HG03108 (cell line): Measurements from ENCODE around the gene DEFB124.
"Not testable (repeated sequence)": the region's sequence is repeated elsewhere in the genome, so short reads cannot be mapped to it uniquely, and the experiment has no call there.

Source experiments
- ATAC-seq: cut with Tn5 transposase; IDR thresholded peaks from one replicate; pipeline ENCODE4 v1.9.1; 2021; ENCODE audit warnings: moderate library complexity; ENCODE audit not compliant: unreplicated experiment

DEFB124 gene

DNA sequence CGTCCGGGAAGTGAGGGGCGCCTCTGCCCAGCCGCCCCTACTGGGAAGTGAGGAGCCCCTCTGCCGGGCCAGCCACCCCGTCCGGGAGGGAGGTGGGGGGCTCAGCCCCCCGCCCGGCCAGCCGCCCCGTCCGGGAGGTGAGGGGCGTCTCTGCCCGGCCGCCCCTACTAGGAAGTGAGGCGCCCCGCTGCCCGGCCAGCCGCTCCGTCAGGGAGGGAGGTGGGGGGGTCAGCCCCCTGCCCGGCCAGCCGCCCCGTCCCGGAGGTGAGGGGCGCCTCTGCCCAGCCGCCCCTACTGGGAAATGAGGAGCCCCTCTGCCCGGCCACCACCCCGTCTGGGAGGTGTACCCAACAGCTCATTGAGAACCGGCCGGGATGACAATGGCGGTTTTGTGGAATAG, 47.4 kb downstream of the DEFB124 start:
- not testable (repeated sequence) for ATAC-seq

DNA sequence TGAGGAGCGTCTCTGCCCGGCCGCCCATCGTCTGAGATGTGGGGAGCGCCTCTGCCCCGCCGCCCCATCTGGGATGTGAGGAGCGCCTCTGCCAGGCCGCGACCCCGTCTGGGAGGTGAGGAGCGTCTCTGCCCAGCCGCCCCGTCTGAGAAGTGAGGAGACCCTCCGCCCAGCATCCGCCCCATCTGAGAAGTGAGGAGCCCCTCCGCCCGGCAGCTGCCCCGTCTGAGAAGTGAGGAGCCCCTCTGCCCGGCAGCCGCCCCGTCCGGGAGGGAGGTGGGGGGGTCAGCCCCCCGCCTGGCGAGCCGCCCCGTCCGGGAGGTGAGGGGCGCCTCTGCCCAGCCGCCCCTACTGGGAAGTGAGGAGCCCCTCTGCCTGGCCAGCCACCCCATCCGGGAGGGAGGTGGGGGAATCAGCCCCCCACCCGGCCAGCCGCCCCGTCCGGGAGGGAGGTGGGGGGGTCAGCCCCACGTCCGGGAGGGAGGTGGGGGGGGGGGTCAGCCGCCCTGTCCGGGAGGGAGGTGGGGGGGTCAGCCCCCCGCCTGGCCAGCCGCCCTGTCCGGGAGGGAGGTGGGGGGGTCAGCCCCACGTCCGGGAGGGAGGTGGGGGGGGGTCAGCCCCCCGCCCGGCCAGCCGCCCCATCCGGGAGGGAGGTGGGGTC, 47.9 kb downstream of the DEFB124 start:
- ATAC-seq = not testable (repeated sequence)

DNA sequence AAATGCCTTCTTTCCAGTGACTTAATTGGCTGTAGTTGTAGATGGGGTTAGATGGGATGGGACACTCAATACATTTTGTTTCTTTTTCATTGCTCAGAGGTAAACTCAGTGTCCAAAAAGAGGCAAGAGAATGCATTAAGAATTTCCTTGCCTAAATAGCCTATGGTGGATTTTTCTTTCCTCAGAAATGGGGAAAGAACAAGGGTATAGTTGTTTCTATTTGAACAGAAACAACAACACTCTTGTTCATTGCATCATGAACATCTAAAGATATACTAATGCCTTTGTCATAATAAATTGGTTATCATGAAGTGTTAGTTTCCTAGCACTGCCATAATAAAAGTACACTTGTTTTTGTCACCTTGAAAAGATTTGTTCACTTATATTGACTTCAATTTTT, 49.1 kb downstream of the DEFB124 start:
- ATAC-seq = no peak

DNA sequence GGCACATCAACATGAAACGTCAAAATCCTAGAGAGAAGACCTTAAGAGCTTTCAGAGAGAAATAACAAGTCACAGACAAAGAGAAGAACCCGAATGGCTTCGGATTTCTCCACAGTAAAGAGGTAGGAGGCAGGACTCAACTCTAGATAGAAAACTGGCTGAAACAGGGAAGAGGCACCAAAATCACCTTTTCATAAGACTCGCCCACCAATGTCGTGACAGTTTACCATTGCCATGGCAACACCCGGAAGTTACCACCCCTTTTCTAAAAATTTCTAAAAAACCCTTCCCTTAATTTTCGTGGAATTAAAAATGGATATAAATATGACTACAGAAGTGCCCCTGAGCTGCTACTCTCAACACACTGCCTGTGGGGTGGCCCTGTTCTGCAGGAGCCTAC, 56.6 kb downstream of the DEFB124 start:
- ATAC-seq = no peak

DNA sequence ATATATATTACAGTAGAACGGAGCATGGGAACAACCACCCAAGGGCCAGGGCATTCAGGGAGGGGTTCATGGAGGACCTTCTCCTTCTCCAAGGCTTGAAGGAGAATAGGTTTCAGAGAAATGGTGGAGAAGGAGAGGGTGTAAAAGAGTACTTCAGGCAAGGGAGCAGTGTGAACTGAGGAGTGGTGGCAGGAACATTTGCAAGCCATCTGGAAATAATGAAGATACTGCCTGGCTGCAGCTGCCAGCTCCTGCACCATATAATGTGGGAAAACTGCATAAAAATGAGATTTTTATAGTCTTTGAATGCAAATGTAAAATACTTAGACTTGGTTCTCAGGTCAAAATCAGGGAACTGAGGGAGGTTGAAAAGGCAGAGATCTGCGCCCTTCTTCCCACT, 59.3 kb downstream of the DEFB124 start:
- ATAC-seq = no peak
